Keratinocyte (primary cell): ENCODE data around the gene USE1. TPM values are rescaled to one million over a fixed set of nuclear protein-coding genes. Genes with fewer than 3 reads are reported as not detected.

Source experiments
- DNase-seq: peaks from one replicate; pipeline ENCODE4 v3.0.0-alpha.2; 2011; ENCODE audit warnings: low read depth, missing footprints, low spot score
- FAIRE-seq: peaks from 2 replicates; lab custom pipeline; 2011; peaks lifted over from hg19 to GRCh38; lab: Jason Lieb, UNC
- H2AFZ ChIP-seq: 2 replicates; pipeline ENCODE4 v1.6.0; 2012; ENCODE audit warnings: low read length, control low read depth, inconsistent platforms; ENCODE audit not compliant: control insufficient read depth
- H3K27ac ChIP-seq: 2 replicates; pipeline ENCODE4 v1.5.1; 2011; ENCODE audit warnings: low read length; ENCODE audit not compliant: control insufficient read depth, insufficient read depth
- H3K27me3 ChIP-seq: 3 replicates; pipeline ENCODE4 v1.6.0; 2011; ENCODE audit warnings: low read length; ENCODE audit not compliant: control insufficient read depth, insufficient read depth; ENCODE audit errors: extremely low read depth
- H3K36me3 ChIP-seq, 2 experiments: 2 replicates in 1 of 2; 3 replicates in 1 of 2; pipeline ENCODE4 v1.5.1; 2011; ENCODE audit warnings: low read length in 2 of 2, mild to moderate bottlenecking in 1 of 2; ENCODE audit not compliant: control insufficient read depth in 2 of 2, insufficient read depth in 2 of 2; ENCODE audit errors: extremely low read depth in 1 of 2
- H3K4me1 ChIP-seq: 3 replicates; pipeline ENCODE4 v1.5.1; 2011; ENCODE audit warnings: low read length; ENCODE audit not compliant: control insufficient read depth, insufficient read depth; ENCODE audit errors: extremely low read depth
- H3K4me2 ChIP-seq: 3 replicates; pipeline ENCODE4 v1.6.0; 2011; ENCODE audit warnings: low read depth, low read length; ENCODE audit not compliant: control insufficient read depth, insufficient read depth; ENCODE audit errors: extremely low read depth
- H3K4me3 ChIP-seq, 3 experiments: fragments of 200-600 bp in 1 of 3; sonication (generic) in 1 of 3; 2 replicates in 2 of 3; 3 replicates in 1 of 3; pipeline ENCODE4 v1.5.1; 2011 to 2016; ENCODE audit warnings: low read length in 3 of 3, mild to moderate bottlenecking in 3 of 3, control low read depth in 2 of 3, inconsistent platforms in 1 of 3, low read depth in 1 of 3, mixed read lengths in 1 of 3, mixed run types in 1 of 3, moderate library complexity in 1 of 3; ENCODE audit not compliant: control insufficient read depth in 2 of 3, insufficient read depth in 2 of 3; ENCODE audit errors: extremely low read depth in 1 of 3
- H3K79me2 ChIP-seq: 2 replicates; pipeline ENCODE4 v1.6.0; 2012; ENCODE audit warnings: low read length; ENCODE audit not compliant: control insufficient read depth, insufficient read depth
- H3K9ac ChIP-seq: 3 replicates; pipeline ENCODE4 v1.6.0; 2011; ENCODE audit warnings: low read length; ENCODE audit not compliant: control insufficient read depth, insufficient read depth; ENCODE audit errors: extremely low read depth
- H3K9me1 ChIP-seq: 3 replicates; pipeline ENCODE4 v1.6.0; 2011; ENCODE audit warnings: low read length; ENCODE audit not compliant: control insufficient read depth, insufficient read depth; ENCODE audit errors: extremely low read depth
- H3K9me3 ChIP-seq: 2 replicates; pipeline ENCODE4 v1.5.1; 2012; ENCODE audit warnings: low read depth, low read length; ENCODE audit not compliant: control insufficient read depth
- H4K20me1 ChIP-seq: 3 replicates; pipeline ENCODE4 v1.6.0; 2011; ENCODE audit warnings: low read length; ENCODE audit not compliant: control insufficient read depth, insufficient read depth; ENCODE audit errors: extremely low read depth
- EZH2 ChIP-seq: IDR thresholded peaks from one replicate; pipeline ENCODE4 v1.6.1; 2012; ENCODE audit warnings: inconsistent platforms, mild to moderate bottlenecking, low read length, moderate library complexity
- dilution Hi-C: fragments of 300-500 bp; cut with MboI; formaldehyde crosslinking; loops from one replicate; pipeline ENCODE4 v1.7.0; 2020; ENCODE audit warnings: low sequenced_read_pairs; ENCODE audit not compliant: extremely low pct_ligation_motif_present
- polyA plus RNA-seq, 5 experiments: library from polyadenylated mRNA; depleted of rRNA in 3 of 5; stranded (reverse) in 3 of 5; stranded (forward) in 1 of 5; unstranded in 1 of 5; fragments of >200 nt; gene quantifications; 1 replicate in 1 of 5; 2 replicates in 3 of 5; 3 replicates in 1 of 5; pipeline versions ENCODE4 v1.2.1 to v1.2.3, GENCODE V29; 2011 to 2012; ENCODE audit warnings: missing spikeins in 2 of 5, low read depth in 1 of 5, low replicate concordance in 1 of 5
- TF ChIP-seq, protein P1 (sequence below), 3 experiments: IDR thresholded peaks in 1 of 3; conservative IDR thresholded peaks in 1 of 3; optimal IDR thresholded peaks in 1 of 3; 2 replicates in 2 of 3; 3 replicates in 1 of 3; pipeline versions ENCODE3 to v1.5.1; 2011; ENCODE audit warnings: low read length in 3 of 3, mild to moderate bottlenecking in 3 of 3, moderate library complexity in 2 of 3, control low read depth in 1 of 3, inconsistent platforms in 1 of 3; ENCODE audit not compliant: insufficient read depth in 2 of 3; ENCODE audit errors: extremely low read depth in 1 of 3

The USE1 gene
- polyA plus RNA-seq, 1 donor (not counting 4 experiments of a cell fraction or from before 2014, with no cell fraction given) = 18.0 TPM

DNA sequence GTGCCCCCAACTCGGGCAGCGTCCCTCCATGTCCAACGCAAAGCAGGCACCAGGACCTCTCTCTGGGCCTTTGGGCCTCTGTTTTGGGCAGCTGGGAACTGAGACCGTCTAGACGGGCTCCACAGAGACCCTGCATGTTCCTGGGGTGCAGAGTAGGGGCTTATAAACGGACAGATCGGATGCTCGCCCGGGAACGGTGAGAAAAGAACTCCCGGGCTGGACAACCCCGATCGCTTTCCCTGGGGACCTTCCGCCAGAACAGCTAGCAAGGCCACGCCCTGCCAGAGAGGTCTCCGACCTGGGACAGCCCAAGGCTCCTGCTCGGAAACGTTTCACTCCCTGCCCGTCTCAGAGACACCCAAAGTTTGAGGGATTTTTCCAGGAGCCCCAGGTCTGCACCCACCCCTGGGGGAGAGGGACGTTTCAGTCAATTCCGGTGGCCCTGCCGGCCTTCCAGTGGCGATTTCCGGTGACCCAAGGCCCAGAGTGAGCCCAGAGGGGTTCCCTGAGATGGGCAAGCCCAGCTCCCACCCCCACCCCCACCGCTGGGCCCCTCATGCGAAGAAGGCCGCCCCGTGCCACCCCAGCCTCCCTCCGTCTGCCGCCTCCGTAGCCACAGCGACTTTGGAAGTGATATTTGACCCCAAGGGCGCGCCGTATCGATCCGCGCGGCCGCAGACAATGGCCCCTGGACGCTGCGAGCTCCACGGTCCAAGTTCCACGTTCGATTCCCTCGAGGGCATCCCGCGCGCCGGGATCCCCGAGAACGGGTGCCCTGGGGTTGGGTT is 28.9 kb downstream of the USE1 start:
- Histone ChIP-seq H3K4me1 (peaks cover 26% of the 10 kb centered on the region), H3K27me3 (no peaks in the 10 kb centered on the region), H3K9me3 (no peaks in the 10 kb centered on the region), H3K79me2 (peaks cover 40% of the 10 kb centered on the region), H3K9me1 (no peaks in the 10 kb centered on the region), H2AFZ (peak overlapping the region; percentile 37), H3K27ac (no peak overlapping the region), H3K4me3 (peak overlapping the region; percentile 82 to 92 (median 86)), H3K9ac (peak overlapping the region; percentile 73), H4K20me1 (no peaks in the 10 kb centered on the region), H3K36me3 (no peaks in the 10 kb centered on the region), H3K4me2 (peak overlapping the region; percentile 70)
- DNase-seq (no peak), FAIRE-seq (no peak)
- TF ChIP-seq EZH2 = no peak
- TF ChIP-seq, protein P1, sequence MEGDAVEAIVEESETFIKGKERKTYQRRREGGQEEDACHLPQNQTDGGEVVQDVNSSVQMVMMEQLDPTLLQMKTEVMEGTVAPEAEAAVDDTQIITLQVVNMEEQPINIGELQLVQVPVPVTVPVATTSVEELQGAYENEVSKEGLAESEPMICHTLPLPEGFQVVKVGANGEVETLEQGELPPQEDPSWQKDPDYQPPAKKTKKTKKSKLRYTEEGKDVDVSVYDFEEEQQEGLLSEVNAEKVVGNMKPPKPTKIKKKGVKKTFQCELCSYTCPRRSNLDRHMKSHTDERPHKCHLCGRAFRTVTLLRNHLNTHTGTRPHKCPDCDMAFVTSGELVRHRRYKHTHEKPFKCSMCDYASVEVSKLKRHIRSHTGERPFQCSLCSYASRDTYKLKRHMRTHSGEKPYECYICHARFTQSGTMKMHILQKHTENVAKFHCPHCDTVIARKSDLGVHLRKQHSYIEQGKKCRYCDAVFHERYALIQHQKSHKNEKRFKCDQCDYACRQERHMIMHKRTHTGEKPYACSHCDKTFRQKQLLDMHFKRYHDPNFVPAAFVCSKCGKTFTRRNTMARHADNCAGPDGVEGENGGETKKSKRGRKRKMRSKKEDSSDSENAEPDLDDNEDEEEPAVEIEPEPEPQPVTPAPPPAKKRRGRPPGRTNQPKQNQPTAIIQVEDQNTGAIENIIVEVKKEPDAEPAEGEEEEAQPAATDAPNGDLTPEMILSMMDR (optimal IDR thresholded peaks at IDR 0.05 in 1 of 3, IDR thresholded peaks at IDR 0.05 in 1 of 3, conservative IDR thresholded peaks at IDR 0.05 in 1 of 3; ENCODE audit: extremely low read depth in 1 of 3, insufficient read depth in 2 of 3, low read length in 3 of 3) = no peak
- dilution Hi-C loops = no loop called here

GRCh38 chr19:17244618-17245534 is 29.7 kb downstream of the USE1 start:
- no peaks in the 10 kb centered on the region for H4K20me1 ChIP-seq
- TF ChIP-seq EZH2 = no peak
- TF ChIP-seq, protein P1 (optimal IDR thresholded peaks at IDR 0.05 in 1 of 3, IDR thresholded peaks at IDR 0.05 in 1 of 3, conservative IDR thresholded peaks at IDR 0.05 in 1 of 3; ENCODE audit: extremely low read depth in 1 of 3, insufficient read depth in 2 of 3, low read length in 3 of 3) = no peak
- H3K79me2 ChIP-seq = peaks cover 40% of the 10 kb centered on the region
- peak overlapping the region; percentile 70 for H3K4me2 ChIP-seq
- H3K9ac ChIP-seq = peak overlapping the region; percentile 73
- DNase-seq = no peak
- no peaks in the 10 kb centered on the region for H3K9me1 ChIP-seq
- no peaks in the 10 kb centered on the region for H3K9me3 ChIP-seq
- peak overlapping the region; percentile 82 to 92 (median 86) for H3K4me3 ChIP-seq
- H3K4me1 ChIP-seq = peaks cover 26% of the 10 kb centered on the region
- no peak for FAIRE-seq
- H3K27me3 ChIP-seq = no peaks in the 10 kb centered on the region
- dilution Hi-C loops = no loop called here
- H3K27ac ChIP-seq = no peak overlapping the region
- no peaks in the 10 kb centered on the region for H3K36me3 ChIP-seq
- peak overlapping the region; percentile 37 for H2AFZ ChIP-seq
